Stimulated activated CD4-positive, alpha-beta T cell treated with anti-CD3 and anti-CD28 coated beads, Interleukin-4, amount 100 ng/mL, for 4 hours (primary cell): Measurements from ENCODE around the gene NAA80.

ENCODE experiments used
- DNase-seq, 2 experiments: peaks; one replicate each; pipeline ENCODE4 v3.0.0-alpha.2; 2020

Gene NAA80

GRCh38 chr3:50254577-50255250 is 44.5 kb downstream of the NAA80 start:
- DNase-seq, result no peak

- DNase-seq, result peak; percentile 42 to 67
These were observed 48.0 kb downstream of the NAA80 start for GRCh38 chr3:50251220-50251619.

- no peak for DNase-seq
These were observed 48.7 kb downstream of the NAA80 start for GRCh38 chr3:50250514-50250913.

GRCh38 chr3:50249457-50249856 is 49.7 kb downstream of the NAA80 start:
- DNase-seq, result no peak

GRCh38 chr3:50248387-50248786 is 50.8 kb downstream of the NAA80 start:
- DNase-seq, result no peak

- DNase-seq, result peak; percentile 73 to 89
These were observed 52.7 kb downstream of the NAA80 start for GRCh38 chr3:50246517-50246954.
